Left kidney (tissue), 8 donors: ENCODE measurements around the gene KCNG2. TPM values are rescaled to one million over a fixed set of nuclear protein-coding genes. Genes with fewer than 3 reads are reported as not detected.
"Not testable (repeated sequence)": the region's sequence is repeated elsewhere in the genome, so short reads cannot be mapped to it uniquely, and the experiment has no call there.

Source experiments
- DNase-seq: peaks from one replicate; pipeline ENCODE4 v3.0.0-alpha.2; 2013
- long read RNA-seq, 8 donors: transcript quantifications; one replicate each; lab custom pipeline, GENCODE V29; 2026
- polyA plus RNA-seq: library from polyadenylated mRNA; unstranded; fragments of 120-200 nt; gene quantifications from one replicate; pipeline ENCODE4 v1.2.1, GENCODE V29; 2013; ENCODE audit not compliant: insufficient read length

KCNG2 gene, protein sequence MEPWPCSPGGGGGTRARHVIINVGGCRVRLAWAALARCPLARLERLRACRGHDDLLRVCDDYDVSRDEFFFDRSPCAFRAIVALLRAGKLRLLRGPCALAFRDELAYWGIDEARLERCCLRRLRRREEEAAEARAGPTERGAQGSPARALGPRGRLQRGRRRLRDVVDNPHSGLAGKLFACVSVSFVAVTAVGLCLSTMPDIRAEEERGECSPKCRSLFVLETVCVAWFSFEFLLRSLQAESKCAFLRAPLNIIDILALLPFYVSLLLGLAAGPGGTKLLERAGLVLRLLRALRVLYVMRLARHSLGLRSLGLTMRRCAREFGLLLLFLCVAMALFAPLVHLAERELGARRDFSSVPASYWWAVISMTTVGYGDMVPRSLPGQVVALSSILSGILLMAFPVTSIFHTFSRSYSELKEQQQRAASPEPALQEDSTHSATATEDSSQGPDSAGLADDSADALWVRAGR
- 0.13 TPM for polyA plus RNA-seq
- long read RNA-seq, donor 1, result 0 reads
- long read RNA-seq, donor 2, result 0 reads
- long read RNA-seq, donor 3, result 0 reads
- long read RNA-seq, donor 4, result 0 reads
- long read RNA-seq, donor 5, result 0 reads
- long read RNA-seq, donor 6, result 0 reads
- long read RNA-seq, donor 7, result 0 reads
- long read RNA-seq, donor 8, result 0 reads

DNA sequence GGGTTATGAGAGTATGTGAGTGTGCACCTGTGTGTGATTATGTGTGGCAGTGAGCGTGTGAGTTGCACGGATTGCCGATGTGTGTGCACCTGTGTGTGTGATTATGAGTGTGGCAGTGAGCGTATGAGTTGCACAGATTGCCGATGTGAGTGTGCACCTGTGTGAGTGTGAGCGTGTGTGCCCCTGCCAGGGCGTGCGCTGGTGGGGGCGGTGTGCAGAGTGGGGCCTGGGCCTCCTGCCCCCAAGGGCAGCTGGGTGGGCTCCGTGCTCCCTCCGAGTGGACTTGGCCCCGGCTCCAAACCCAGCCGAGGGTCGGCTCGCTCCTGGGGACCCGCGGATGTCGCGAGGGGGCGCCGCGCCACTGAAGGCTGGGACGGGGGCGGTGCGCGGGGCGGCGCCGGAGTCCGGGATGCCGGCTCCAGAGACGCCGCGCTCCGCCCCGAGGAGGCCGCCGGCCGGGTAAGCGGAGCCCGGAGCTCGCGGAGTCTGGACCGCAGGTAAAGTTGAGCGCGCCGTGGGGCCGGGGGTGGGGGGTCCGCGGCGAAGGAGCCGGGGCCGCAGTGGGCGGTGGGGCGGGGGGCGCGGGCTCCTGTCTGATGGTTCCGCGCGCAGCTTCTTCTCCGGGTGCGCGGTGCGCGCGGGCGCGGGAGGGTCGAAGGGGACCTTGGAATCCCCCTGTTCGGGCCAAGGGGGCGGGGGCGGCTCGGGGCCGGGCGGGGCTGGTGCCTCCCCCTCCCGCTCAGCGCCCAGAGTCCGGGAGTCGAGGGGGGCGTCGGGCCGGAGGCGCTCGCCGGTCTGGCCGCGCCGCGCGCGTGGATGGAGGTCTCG is at the start of gene KCNG2:
KCNG2 (plus strand) TSS at position 421 of the 828 bp plus-strand sequence. CDS start 65,730 bp downstream, outside the sequence.
- DNase-seq, result peak; percentile 56

DNA sequence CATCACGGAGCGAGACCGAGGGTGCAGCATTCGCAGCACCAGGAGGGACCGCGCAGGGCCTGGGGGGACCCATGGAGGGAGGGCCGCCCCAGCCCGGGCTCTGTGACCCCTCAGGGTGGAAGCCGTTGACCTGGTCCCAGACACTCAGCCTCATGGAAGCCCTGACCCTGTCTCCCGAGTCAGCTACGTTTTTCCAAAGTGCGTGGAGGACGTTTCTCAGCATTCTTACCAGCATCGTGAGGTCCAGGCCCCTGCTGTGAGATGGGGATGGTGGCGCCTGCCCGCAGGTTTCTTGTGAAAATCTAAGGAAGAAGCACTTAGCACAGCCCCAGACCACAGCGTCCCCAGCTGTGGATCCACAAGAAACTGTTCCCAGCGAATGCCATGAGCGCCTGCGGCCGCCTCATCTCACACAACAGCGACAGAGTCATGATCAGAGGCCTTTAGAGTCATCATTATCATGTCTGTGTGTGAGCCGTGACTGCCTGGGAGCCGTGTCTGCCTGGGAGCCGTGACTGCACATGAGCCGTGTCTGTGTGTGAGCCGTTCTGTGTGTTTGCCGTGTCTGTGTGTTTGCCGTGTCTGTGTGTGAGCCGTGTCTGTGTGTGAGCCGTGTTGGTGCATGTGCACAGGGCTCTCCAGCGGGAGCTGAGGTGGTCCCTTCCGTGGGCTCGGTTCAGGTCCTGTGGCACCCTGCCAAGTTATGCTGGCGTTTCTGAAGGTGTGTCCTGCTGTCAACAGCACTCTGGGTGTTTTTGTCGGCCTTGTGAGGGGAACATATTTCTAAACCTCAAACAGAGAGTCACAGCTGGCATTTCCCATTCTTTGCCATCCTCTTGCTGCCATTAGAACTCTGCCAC is 49.2 kb upstream of the KCNG2 start:
- no peak for DNase-seq

DNA sequence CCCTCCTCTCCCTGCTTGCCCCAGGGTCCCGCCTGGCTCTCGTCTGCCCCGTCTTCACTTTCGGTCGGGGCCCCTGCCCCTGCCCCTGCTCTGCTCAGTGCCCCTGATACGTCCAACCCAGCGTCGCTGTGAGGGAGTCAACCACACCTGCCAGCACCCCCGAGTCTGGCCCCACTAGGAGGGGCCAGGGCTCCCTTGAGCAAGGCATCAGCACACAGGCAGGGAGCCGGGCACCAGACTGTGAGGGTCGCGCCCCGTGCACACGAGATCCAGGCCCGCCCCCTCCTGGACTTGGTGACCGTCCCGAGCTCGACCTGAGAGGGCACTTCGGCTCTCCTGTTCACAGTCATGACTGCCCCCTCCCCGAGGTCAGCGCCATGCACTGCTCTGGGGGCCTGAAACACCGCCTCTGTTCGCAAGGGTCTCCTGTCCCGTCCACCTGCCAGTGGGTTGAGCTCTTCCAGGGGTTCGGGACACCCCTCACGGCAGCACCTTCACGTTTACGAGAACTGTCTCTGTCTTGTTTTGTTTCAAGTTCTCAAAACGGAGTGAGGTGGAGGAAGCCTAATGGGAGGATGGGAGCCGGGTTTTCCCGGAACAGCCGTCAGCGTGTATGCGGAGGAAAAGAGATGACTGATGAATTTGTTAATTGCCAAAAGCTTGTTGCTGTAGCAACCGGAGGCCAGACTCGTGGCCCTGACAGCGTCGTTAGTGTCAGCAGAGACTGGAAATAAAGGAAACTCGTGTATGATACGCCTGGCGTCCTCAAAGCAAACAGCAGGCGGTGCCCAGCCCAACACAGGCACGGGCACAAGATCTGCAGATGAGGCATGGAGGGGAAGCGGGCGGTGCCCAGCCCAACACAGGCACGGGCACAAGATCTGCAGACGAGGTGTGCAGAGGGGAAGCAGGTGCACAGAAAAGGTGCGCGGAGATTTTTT is 48.2 kb upstream of the KCNG2 start:
- peak; percentile 29 for DNase-seq

DNA sequence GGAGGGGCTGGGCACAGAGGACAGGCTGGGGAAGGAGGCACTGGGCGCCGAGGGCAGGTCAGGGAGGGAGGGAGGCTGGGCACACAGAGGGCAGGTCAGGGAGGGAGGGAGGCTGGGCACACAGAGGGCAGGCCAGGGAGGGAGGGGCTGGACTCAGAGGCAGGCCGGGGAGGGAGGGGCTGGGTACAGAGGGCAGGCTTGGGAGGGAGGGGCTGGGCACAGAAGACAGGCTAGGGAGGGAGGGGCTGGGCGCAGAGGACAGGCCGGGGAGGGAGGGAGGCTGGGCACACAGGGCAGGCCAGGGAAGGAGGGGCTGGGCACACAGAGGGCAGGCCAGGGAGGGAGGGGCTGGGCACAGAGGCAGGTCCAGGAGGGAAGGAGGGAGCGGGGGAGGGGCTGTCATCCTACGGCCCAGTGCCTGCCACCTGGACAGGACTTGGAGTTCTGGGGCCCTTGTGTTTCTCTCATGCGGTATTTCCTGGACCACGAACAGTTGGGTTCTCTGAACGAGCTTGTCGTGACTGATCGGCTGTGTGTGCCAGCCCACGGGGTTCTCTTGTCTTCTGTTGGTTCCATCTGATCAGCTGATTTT is 46.7 kb upstream of the KCNG2 start:
- DNase-seq, result no peak

DNA sequence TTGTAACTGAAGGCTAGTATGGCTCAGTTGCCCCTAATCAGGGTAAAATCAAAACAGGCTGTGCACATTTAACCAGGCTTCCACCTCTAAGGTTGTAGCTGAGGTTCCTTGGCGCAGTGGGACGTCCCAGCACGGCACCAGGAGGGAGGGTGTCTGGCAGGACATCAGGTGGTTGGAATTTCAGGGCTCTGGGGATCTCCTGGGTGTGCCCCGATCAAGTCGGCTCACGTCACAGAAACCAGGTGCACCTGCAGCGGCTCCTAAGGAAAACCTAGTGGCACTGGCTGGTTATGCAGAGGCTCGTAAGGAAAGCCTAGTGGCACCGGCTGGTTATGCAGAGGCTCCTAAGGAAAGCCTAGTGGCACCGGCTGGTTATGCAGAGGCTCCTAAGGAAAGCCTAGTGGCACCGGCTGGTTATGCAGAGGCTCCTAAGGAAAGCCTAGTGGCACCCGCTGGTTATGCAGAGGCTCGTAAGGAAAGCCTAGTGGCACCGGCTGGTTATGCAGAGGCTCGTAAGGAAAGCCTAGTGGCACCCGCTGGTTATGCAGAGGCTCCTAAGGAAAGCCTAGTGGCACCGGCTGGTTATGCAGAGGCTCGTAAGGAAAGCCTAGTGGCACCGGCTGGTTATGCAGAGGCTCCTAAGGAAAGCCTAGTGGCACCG is 45.7 kb upstream of the KCNG2 start:
- not testable (repeated sequence) for DNase-seq

DNA sequence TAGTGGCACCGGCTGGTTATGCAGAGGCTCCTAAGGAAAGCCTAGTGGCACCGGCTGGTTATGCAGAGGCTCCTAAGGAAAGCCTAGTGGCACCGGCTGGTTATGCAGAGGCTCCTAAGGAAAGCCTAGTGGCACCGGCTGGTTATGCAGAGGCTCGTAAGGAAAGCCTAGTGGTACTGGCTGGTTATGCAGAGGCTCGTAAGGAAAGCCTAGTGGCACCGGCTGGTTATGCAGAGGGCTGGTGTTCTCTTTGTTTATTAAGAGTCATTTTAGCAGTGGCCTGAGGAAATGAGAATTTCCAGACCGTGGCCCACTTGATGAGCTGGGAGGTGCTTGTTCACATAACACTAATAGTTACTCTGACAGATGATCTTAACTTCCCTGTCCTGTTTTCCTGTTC is 44.8 kb upstream of the KCNG2 start:
- DNase-seq, result not testable (repeated sequence)

DNA sequence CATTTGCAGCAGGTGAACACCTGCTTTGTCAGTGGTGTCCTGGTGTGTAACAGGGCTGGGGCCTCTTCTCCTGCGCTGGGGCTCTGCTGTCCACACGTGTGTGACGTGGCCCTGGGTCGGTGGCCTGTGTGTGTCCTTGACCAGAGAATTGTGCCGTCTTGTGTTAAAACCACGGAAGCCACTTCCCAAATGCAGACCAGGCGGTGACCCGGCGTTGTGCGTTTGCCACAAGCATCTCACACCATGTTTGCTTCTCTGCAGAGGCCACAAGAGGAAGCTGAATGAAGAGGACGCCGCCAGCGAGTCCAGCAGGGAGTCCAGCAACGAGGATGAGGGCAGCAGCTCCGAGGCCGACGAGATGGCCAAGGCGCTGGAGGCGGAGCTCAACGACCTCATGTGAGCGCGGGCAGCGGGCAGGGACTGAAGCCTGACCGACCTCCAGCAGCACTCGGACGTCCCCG is 44.3 kb upstream of the KCNG2 start:
- DNase-seq, result no peak

DNA sequence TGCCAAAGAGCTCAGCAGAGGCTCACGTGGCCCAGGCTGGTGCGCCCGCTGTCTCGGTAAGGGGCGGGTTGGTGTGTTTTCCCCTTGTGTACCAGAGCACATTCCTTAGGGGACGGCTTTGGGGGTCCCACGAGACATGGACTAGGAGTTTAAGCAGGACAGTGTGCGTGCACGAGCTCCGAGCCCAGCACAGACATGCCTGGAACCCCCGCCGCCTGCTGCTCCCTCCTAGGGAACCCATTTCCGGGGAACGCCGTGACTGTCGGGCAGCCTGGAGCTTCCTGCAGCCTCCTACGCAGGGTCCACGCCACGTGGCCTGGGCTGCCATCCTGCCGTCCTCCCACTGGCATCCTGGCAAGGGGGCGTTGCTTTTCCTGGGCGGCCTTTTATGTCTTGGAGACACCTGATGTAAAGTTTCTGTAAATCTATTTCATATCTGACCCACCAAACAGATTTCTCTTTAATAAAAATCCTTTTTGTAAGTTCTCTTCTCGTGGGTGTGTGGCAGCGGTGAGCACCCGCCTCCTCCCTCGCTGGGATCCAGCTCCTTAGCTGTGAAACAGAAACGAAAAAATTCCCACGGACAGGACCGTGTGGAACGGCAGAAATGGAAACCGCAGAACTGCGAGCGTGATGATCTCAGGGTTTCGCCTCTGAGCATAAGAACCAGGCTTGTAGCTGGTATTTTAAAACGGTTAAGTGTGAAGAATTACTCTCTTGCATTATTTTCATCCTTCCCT is 43.5 kb upstream of the KCNG2 start:
- DNase-seq, result no peak

DNA sequence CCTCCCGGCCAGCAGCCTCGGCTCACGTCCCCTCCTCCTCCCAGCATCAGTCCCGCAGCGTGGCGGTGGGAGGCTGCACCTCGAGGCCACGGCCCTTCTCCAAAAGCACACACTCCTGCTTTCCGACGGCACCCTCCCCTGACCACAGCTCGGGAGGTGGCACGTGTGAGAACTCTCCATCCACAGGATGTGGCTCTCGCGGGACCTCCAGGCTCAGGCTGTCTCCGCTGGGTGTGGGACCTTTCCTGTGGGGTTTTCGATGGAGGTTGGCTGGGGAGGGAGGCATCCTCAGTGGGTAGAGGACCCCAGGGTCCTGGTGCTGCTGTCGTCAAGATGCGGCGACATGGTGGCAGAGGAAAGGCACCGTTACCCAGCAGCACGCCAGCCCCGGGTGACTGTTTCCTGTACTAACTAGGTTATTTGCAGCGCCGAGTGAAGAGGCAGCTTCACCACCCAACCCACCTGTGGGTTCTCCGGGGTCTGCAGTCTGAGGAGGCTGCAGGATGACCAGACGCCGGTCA is 42.8 kb upstream of the KCNG2 start:
- DNase-seq, result no peak

DNA sequence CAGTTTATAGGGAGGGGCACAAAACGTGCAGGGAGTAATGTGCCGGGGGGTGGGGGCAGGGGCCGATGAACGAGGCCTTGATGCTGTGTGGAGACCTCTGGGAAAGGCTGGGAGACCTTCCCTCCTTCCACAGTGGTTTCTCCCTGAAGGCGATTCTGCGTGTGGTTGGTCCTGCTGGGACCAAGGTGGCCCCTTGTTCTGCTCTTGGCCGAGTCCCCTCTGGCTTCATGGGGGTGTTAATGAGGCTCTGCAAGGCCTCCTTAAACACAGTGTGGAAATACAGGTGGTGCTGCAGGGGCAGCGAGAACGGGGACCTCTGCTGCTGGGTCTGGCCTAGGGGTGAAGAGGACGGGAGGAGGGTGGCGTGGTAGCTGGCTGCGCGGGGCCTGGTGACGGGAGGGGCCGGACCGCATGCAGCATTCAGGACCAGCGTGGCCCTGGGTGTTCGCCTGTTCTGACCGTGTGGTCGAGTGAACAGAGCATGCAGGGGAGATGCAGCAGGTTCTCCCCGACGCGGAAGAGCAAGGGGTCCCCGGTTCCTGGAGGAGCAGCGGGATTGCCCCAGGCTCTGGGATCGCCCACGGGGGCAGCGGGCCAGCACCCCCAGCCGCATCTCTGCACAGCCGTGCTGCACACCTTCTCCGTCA is 42.1 kb upstream of the KCNG2 start:
- DNase-seq, result no peak

DNA sequence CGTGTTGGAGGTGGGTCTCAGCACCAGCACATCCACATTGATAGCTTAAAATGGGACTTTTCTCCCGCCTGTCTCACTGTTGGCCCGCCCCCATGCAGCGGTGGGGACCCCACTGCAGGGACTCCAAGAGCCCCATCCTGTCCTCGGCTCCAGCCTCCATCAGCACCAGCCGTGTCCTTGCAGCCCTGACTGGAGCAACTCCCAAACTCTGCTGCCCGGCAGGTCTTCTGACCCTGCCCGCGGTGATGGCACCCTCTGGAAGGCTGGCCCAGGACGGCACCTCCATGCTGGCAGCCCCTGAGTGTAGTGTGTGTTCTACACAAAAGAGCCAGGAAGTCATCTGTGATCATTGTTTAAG is 41.6 kb upstream of the KCNG2 start:
- DNase-seq, result no peak

DNA sequence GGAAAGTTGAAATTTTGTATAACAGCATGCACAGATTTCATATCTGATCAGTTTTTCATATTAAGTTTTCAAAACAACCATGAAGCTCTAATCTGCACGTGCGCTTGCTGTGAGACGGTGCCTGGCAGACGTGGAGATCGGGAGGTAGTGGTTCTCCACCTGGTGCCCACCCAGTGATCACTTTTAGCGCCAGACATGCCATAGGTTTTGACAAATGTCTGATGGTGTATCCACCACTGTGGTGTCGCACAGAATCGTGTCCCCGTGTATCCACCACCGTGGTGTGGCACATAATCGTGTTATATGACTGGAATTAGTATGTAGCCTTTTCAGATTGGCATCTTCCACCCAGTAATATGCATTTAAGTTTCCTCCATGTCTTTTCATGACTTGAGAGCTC is 40.9 kb upstream of the KCNG2 start:
- no peak for DNase-seq

DNA sequence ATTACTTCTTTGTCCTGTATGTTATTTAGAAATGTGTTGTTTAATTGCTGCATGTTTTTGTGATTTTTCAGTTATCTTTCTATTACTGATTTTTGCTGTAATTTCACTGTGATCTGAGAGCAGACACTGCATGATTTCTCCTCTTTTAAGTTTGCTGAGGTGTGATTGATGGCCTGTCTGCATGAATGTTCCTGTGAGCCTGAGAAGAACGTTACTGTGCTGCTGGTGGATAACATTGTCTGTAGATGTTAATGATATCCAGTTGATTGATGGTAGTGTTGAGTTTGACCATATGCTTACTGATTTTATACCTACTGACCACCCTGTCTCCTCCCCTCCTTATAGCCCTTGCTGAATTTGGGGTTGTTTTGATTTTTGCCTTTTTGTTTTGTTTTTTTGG is 37.4 kb upstream of the KCNG2 start:
- no peak for DNase-seq

DNA sequence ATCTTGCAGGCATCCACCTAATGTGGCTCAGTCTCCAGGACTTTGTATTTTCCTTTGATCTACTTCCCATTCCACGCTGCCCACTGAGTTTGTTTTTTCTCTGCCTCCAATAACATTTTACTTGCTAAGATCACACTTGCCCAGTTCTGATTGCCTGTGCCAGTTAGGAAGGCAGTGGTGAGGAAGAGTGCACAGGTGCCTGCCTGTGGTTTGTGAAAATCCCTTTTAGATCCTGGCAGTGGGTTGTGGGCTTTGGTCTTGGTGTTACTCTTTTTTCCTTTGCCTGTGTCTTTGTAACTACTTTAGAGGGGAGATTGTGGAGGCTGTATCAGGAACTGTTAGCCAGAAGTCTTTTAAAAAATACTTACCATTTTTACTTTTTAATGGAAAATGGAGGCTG is 36.9 kb upstream of the KCNG2 start:
- no peak for DNase-seq

DNA sequence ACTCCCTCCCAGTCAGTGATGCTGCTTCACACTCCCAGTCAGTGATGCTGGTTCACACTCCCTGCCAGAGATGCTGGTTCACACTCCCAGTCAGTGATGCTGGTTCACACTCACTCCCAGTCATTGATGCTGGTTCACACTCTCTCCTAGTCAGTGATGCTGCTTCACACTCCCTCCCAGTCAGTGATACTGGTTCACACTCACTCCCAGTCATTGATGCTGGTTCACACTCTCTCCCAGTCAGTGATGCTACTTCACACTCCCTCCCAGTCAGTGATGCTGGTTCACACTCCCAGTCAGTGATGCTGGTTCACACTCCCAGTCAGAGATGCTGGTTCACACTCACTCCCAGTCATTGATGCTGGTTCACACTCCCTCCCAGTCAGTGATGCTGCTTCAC is 34.3 kb upstream of the KCNG2 start:
- DNase-seq, result no peak

DNA sequence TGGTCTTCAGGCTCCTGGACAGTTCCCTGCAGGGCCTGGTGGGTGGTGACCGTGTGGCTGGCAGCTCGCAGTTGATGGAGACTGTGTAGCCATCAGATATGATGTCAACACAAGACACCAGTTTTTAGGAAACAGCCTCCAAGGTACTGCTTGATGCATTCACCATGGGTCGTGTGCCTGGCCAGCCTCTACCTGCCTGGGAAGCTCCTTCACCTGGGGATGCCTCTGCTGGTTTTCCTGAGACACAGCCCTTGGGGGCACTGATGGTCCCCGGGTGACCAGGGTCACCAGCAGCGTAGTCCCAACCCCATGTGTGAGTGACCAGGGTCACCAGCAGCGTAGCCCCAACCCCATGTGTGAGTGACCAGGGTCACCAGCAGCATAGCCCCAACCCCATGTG is 33.6 kb upstream of the KCNG2 start:
- DNase-seq, result no peak

DNA sequence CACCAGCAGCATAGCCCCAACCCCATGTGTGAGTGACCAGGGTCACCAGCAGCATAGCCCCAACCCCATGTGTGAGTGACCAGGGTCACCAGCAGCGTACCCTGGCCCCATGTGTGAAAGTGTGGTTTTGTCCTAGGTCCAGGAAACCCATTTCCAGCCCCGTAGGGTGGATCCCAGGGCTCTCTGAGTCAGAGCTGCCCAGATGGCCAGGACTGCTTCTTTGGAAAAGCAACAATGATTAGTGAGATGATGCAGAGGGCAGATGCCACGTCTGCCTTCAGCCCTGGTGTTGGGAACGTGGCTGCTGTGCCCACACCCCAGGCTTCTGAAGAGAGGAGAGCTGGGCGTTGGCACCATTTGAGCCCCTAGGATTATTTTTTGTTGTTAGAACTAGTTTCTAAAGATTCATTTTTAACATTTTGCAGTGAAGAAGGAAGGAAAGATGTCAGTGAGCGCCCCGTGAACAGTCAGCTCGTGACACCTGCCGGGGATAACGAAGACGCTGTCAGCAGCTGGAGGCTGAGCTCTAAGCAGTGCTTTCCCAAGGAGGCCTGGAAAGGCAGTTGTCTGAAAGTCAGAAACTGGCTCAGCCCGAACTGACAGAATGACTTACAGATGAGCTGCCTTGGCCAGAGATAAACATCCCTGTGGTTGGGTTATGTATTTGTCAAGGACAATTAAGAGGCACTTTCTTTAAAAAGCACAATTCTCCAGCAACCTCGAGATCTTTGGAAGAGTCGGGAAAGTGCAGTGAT is 32.1 kb upstream of the KCNG2 start:
- no peak for DNase-seq
